GM12874 (cell line): ENCODE measurements around the gene ID2.

Experiments
- CTCF ChIP-seq: IDR thresholded peaks from 2 replicates; pipeline ENCODE4 v1.5.1; 2011; ENCODE audit warnings: low read depth, mild to moderate bottlenecking, control low read depth, low read length, moderate library complexity; ENCODE audit not compliant: insufficient read depth

Gene ID2

GRCh38 chr2:8728305-8729015, 46.6 kb downstream of the ID2 start:
- TF ChIP-seq CTCF = no peak

DNA sequence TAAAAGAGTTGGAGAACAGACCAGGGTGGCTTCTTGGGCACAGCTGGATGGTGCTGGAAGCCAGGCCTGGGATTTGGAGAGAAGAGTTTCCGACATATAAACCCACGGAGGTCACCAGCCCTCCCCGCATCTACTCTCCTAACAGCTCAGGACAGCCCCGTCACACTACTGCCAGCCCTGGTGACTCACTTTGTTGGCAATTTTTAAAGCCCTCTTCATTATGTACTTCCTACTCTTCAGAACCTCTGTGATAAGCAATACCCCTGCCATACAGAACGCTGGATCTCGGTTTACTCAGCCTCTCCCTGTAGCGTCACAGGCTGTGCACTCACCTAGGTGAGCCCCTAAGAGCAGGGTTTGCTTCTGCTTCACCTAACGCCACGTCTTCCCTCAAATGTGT, 48.1 kb downstream of the ID2 start:
- no peak for TF ChIP-seq CTCF

DNA sequence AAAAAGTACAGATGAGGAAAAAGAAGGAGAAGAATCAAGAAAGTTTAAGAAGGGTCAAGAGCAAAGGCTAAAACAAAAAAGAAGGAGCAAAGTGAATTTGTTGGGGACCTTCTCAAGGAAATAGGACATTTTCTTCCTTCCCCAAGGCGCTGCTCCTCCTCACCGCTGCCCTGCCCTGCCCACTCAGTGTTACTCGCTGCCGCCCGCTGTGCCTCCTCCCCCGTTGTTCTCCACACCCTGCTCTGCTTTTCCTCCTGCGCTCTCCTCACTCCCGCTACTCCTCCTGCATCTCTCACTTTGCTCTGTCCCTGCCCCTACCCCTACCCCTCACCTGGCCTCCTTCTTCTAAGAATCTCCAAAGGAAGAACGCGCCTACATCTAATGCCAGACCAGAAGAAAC, 50.7 kb downstream of the ID2 start:
- TF ChIP-seq CTCF = no peak
